Endometrial microvascular endothelial cells (primary cell): ENCODE measurements around the gene FOXC2. TPM values are rescaled to one million over a fixed set of nuclear protein-coding genes. Genes with fewer than 3 reads are reported as not detected.

Experiments
- in situ Hi-C: cut with HindIII; loops from 2 replicates; pipeline ENCODE4 v1.10.0; 2017; ENCODE audit warnings: low sequenced_read_pairs, low pct_unique_long_range_greater_than_20kb; ENCODE audit errors: inconsistent ontology term
- total RNA-seq: library from RNA; depleted of rRNA; stranded (reverse); fragments of >200 nt; gene quantifications from one replicate; pipeline ENCODE4 v1.2.3, GENCODE V29; 2015; ENCODE audit errors: inconsistent ontology term

The FOXC2 gene
- 8.9 TPM for total RNA-seq

- in situ Hi-C loops = no loop called here
Observed at GRCh38 chr16:86566601-86566965, at the start of gene FOXC2. TSS of gene FOXC2 (plus strand) at chr16:86566829. CDS start at chr16:86567336, 507 bp downstream.

- in situ Hi-C loops = loop anchor here (10.0 kb wide), 2 partner anchors 172 to 442 kb away; no protein-coding TSS in a partner anchor
Observed at GRCh38 chr16:86517033-86517432, 49.6 kb upstream of the FOXC2 start.

DNA sequence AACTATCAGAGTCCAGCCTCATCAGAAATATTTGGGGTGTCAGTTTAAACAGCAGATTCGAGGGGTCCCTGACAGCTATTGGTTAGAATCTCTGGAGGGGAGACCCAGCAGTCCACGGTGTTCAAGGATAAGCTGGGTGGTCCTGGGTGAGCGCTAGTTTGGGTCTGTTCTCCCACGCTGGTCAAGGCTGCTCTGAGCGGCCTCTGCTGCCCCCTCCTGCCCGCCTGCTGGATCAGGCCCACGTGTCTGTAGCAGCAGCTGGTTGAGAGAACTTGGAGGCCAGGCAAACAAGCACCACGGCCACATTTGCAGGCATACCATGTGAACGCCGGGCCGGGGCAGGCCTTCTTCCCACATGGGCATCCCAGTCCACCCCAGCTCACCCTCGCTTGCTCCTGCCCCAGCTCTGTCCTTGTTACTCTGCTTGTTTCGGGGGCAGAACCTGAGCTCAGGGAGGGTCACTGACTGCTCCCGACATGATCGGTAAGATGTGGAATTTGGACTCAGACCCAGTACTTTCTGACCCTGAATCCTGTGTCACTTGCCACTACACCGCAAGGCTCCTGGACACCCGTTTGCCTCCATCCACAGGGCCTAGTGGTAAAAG is 48.9 kb upstream of the FOXC2 start:
- in situ Hi-C loops = loop anchor here (10.0 kb wide), 2 partner anchors 173 to 443 kb away; no protein-coding TSS in a partner anchor

DNA sequence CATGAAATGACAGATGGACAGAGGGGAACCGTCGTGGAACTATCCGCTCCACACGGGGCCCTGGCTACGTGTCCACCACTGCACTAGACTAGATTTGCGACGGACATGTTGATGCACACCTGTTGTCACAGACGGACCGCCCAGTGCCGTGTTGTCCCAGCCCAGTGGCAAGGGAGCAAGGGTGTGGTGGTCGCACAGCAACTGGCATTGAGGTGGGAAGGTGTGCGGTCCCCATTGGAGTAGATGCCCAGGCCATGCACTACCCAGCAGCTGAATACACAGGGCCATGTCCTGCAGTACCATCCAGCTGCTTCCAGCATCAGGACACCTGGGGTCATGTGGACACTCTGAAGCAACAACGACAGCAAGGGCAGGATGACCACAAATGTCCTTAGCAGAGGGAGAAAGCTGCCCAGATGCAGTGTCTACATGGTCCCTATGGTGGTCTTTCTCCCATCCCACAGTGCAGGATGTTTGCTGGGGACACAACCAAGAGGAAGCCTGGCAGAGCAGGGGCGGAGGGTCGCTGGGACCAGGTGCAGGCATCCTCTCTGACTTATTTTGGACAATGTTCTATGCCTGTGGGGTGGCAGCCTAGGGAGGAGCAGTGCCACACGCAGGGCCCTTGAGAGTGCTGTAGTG is 47.5 kb upstream of the FOXC2 start:
- in situ Hi-C loops = loop anchor here (10.0 kb wide), 2 partner anchors 174 to 444 kb away; no protein-coding TSS in a partner anchor

DNA sequence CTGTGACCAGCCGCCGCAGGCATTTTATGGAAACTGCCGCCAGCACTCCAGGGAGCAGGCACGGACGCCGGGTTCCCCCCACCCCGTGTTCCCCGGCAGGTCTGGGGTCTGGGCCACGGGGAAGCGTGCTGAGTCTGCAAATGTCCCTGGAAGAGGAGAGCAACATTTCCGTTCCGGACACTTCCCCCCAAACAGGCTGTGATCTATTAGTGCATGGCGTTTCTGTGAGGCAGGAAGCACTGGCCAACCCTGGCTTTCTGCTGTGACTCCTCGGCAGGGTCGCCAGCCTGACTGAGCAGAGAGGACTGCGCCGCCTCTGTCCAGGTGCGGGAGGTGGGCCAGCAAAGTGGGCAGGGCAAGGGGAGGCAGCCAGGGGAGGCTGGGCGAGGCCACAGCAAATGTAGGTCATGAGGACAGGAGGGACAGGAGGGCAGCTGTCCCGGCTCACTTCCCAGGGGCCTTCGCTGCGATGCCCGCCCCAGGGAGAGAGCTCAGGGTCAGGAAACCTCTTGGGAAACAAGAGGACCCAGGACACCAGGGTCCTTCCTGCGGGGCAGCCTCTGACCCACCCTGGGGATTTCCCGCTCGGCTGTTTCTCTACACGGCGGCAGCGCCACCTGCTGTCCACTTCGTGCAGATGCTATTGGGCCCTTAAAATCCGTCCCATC is 46.8 kb upstream of the FOXC2 start:
- in situ Hi-C loops = loop anchor here (10.0 kb wide), 2 partner anchors 175 to 445 kb away; no protein-coding TSS in a partner anchor

- in situ Hi-C loops = no loop called here
Observed at GRCh38 chr16:86520317-86521210, 46.1 kb upstream of the FOXC2 start.

- in situ Hi-C loops = no loop called here
Observed at GRCh38 chr16:86521236-86522197, 45.1 kb upstream of the FOXC2 start.

GRCh38 chr16:86522634-86523033 is 44.0 kb upstream of the FOXC2 start:
- in situ Hi-C loops = no loop called here

GRCh38 chr16:86523166-86523740 is 43.4 kb upstream of the FOXC2 start:
- in situ Hi-C loops = no loop called here

GRCh38 chr16:86524029-86524428 is 42.6 kb upstream of the FOXC2 start:
- in situ Hi-C loops = no loop called here

GRCh38 chr16:86525696-86526095 is 40.9 kb upstream of the FOXC2 start:
- in situ Hi-C loops = no loop called here

DNA sequence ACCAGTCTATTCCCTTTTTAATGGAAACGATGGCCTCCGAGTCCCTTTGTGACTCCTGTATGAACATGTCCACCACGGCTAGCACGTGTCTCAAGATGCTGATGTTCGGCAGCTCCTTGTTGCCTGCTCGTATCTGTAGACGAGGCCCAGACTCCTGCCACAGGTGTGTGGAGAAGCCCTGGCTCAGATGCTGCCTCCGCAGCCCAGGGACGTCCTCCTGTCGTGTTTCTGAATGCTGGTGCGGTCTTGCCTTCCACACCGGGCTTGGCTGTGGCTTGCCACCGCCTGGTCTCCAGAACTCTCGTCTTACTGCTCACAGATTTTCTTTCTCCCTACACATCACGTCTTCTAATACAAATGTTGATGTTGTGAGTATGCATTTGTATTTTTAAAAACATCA is 39.3 kb upstream of the FOXC2 start:
- in situ Hi-C loops = no loop called here

GRCh38 chr16:86528061-86528929 is 38.3 kb upstream of the FOXC2 start:
- in situ Hi-C loops = no loop called here

DNA sequence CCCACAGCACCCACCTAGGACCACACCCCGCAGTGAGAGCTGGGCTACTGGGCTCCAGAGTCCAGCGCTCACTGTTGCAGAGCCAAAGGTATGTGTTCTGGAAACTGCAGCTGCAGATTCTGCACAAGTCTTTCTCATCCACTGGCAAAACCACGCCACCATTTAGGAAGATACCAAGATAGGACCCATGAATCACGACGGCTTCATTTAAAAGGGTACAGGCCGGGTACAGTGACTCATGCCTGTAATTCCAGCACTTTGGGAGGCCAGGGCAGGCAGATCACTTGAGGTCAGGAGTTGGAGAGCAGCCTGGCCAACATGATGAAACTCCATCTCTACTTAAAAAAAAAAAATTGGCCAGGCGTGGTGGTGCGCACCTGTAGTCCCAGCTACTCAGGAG is 37.5 kb upstream of the FOXC2 start:
- in situ Hi-C loops = no loop called here

DNA sequence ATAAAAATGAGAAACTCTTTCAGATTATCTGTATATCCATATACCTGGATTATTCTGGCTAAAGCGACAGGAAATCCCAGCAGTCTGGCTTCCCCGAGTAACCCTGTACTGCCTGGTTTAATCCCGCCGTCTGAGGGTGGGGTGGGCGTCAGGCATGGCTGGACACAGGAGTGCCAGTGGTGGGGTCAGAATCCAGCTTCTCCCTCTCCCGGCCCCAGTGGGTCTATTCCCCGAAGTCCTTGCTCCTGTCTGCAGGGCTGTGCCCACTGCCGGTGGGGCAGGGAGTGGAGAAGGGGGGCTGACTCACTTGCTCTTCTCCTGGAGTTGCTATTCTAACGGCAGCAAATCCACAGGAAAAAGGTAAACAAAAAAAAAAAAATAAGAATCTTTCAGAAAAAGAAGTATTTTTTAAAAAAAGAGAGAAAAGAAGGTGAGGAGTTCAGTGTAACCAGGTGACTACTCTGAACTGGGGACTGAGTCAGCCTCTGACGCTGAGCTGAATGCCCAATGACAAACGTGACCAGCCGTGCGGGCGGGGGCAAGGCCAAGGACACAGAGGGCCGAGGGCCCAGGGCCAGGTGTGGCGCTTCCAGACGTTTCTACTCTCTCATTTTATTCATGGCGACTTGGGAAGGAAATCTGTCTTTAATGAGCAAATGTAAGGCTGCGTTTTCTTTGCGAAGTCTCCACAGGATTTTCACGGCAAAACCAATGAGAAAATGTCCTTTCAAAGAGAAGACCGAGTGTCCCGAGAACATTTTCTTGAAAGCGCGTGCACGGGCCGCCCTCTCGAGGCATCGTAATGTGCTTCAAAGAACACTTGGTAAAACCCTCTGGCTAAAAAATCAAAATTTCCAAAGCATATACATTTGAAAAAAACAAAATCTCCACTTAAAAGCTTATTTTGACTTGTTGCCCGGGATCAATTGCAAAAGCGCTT is 36.1 kb upstream of the FOXC2 start:
- in situ Hi-C loops = no loop called here

DNA sequence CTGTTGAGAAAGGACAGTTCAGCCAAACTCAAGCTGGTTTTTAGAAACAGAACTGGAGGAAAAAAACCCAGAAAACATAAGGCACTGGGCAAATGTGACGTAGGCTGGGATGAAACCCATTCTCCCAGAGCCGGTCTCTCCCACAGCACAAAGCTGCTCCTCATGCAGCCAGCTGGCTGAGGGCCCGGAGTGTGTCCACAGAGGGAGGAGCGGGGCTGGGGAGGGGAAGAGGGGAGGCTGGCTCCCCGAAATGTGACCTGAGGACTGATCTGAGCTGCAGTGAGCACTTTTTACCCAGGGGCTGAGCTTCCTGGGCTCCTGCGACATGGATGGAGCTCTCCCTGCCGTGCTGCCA is 35.5 kb upstream of the FOXC2 start:
- in situ Hi-C loops = no loop called here
